Fibroblast of villous mesenchyme (primary cell): ENCODE results near the gene ZNF343. TPM values are rescaled to one million over a fixed set of nuclear protein-coding genes. Genes with fewer than 3 reads are reported as not detected.
"Not testable (repeated sequence)": the region's sequence is repeated elsewhere in the genome, so short reads cannot be mapped to it uniquely, and the experiment has no call there.

ENCODE experiments used
- DNase-seq: peaks from one replicate; pipeline ENCODE4 v3.0.0-alpha.2; 2010; ENCODE audit warnings: low read depth
- H3K4me3 ChIP-seq: 2 replicates; pipeline ENCODE4 v1.5.1; 2011; ENCODE audit warnings: low read depth, mild to moderate bottlenecking, low read length
- total RNA-seq: library from RNA; depleted of rRNA; stranded (reverse); fragments of >200 nt; gene quantifications from 2 replicates; pipeline ENCODE4 v1.2.3, GENCODE V29; 2012
- TF ChIP-seq, protein P1 (sequence below): IDR thresholded peaks from 2 replicates; pipeline ENCODE4 v1.5.1; 2012; ENCODE audit warnings: low read depth, mild to moderate bottlenecking, low read length; ENCODE audit not compliant: insufficient read depth

The ZNF343 gene
- total RNA-seq, 1 donor = 10.4 TPM

DNA sequence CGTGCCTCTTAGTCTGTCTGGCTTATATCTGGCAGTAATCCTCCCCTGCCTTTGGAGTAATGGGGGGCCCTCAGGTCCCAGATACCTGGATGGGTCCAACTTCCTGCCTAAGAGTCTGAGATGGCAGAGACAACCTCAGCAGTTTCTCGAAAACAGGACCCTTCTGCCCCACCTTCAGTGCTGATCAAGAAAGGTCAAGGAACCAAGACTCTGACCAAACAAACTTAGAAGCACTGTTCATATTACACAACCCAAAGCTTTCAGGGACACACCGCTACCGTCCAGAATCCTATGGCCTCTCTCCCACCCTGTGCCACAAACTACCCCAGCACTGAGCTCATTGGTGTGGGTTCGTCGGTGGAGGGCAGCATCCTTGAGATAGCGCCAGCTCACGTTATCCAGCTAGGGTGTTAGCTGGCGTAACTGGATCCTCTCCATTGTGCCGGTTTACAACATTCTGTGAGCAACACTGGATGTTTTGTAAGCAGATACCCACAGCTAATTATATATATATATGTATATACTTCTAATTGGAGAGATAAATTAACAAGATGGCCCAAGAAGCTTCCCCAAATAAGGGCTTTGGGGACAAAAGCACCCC, 20.1 kb upstream of the ZNF343 start:
- no peak overlapping the region for H3K4me3 ChIP-seq
- no peak for DNase-seq
- TF ChIP-seq, protein P1, sequence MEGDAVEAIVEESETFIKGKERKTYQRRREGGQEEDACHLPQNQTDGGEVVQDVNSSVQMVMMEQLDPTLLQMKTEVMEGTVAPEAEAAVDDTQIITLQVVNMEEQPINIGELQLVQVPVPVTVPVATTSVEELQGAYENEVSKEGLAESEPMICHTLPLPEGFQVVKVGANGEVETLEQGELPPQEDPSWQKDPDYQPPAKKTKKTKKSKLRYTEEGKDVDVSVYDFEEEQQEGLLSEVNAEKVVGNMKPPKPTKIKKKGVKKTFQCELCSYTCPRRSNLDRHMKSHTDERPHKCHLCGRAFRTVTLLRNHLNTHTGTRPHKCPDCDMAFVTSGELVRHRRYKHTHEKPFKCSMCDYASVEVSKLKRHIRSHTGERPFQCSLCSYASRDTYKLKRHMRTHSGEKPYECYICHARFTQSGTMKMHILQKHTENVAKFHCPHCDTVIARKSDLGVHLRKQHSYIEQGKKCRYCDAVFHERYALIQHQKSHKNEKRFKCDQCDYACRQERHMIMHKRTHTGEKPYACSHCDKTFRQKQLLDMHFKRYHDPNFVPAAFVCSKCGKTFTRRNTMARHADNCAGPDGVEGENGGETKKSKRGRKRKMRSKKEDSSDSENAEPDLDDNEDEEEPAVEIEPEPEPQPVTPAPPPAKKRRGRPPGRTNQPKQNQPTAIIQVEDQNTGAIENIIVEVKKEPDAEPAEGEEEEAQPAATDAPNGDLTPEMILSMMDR = no peak

DNA sequence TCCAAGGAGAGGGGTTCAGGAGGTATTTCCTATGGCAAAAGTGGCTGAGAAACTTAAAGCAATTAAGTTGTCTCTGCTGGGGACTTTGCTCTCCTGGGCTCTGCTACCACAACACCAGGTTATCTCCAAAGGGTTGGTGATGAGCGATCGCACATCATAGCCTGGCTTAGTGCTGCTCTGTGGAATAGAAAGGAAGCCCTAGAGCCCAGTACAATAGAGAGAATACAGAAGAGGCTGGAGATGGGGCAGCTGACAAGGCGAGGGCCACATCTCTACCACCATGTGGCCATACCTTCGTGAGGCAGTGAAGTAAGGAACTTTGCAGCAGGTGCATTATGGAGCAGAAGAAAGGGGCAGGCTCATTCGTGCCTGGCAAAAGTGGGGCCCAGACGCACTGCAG, 19.0 kb upstream of the ZNF343 start:
- TF ChIP-seq, protein P1 = no peak

DNA sequence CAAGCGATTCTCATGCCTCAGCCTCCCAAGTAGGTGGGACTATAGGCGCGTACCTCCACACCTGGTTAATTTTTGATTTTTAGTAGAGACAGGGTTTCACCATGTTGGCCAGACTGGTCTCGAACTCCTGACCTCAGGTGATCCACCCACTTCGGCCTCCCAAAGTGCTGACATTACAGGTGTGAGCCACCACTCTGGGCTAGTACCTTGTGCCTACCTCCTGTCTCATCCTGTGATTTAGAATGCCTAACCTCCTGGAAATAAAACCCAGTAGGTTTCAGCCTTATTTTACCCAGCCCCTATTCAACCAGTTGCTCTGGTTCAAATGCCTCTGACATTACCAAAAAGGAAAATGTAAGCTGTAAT, 17.5 kb upstream of the ZNF343 start:
- not testable (repeated sequence) for H3K4me3 ChIP-seq, DNase-seq

More for the DNA sequence above, 19.0 kb upstream of the ZNF343 start:
- no peak for DNase-seq
- H3K4me3 ChIP-seq = no peak overlapping the region

DNA sequence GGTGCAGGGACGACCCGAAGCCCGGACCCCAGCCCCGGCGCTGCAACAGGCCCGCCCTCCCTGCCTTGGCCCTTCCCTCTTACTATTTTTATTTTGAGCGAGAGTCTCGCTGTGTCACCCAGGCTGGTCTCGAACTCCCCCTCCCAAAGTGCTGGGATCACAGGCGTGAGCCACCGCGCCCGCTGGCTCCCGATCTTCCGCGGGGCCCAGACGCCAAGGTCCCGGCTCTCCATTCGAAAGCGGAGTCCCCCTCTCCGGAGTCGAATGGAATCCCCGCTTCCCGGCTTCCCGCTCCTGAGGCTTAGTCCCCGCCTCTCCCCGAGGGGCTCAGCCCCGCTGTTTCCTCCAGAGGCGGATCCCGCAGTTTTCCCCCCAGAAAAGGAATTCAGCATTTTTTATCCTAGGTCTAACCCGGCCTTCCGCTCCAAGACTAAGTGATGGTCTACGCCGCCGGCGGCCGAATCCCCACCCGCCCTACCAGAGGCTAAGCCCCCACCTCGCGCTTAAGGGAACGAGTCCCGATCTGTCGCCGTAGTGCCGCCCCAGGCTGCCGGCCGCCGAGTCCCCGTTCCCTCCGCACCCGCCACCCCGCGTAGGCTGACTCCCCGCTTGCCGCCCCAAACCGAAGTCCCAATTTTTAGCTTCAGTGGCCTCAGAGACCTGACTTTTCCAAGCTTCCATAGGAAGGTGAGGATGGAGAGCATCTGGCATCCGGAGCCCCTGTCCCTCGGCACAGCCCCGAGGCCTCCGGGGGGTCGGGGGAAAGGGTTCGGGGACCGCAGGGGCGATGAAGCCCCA, 16.2 kb upstream of the ZNF343 start:
- H3K4me3 ChIP-seq = peak overlapping the region; percentile 89
- TF ChIP-seq, protein P1 = no peak
- peak; percentile 45 for DNase-seq

DNA sequence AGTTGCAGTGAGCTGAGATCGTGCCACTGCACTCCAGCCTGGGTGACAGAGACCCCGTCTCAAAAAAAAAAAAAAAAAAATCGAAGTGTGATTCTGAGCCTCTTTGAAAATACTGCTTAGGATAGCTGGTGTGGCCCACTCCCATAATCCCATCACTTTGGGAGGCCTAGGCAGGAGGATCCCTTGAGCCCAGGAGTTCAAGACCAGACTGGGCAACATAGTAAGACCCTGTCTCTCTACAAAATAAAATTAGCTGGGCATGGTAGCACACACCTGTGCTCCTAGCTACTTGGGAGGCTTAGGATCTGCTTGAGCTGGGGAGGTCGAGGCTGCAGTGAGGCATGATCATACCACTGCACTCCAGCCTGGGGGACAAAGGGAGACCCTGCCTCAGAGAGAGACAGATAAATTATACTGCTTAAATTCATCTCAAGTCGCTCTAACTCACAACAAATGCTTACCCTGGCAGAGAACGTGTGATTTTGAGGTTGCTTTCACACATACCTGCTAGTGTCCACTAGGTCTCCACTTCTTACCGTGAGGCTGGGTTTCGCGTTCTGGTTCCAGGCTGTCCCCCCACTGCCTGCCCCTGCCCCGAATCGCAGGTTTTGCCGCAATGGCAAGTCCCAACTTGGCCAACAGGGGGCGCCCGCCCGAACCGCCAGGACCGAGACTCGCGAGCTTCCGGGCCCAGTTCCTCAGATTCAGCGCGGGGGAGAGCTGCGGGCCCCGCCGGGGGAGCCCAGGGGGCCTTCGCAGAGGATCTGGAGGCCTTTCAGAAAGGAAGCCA, 15.4 kb upstream of the ZNF343 start:
- DNase-seq = peak; percentile 78
- peak overlapping the region; percentile 89 for H3K4me3 ChIP-seq
- TF ChIP-seq, protein P1 = peak; percentile 91

DNA sequence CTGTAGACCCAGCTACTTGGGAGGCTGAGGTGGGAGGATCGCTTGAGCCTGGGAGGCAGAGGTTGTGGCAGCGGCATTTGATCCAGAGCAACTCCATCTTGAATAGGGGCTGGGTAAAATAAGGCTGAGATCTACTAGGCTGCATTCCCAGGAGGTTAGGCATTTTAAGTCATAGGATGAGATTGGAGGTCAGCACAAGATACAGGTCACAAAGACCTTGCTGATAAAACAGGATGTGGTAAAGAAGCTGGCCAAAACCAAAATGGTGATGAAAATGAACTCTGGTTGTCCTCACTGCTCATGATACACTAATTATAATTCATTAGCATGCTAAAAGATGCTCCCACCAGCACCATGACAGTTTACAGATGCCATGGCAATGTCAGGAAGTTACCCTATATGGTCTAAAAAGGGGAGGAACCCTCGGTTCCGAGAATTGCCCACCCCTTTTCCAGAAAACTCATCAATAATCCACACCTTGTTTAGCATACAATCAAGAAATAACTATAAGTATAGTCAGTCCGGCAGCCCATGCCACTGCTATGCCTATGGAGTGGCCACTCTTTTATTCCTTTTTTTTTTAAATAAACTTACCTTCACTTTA, 14.2 kb upstream of the ZNF343 start:
- H3K4me3 ChIP-seq, DNase-seq: not testable (repeated sequence)

DNA sequence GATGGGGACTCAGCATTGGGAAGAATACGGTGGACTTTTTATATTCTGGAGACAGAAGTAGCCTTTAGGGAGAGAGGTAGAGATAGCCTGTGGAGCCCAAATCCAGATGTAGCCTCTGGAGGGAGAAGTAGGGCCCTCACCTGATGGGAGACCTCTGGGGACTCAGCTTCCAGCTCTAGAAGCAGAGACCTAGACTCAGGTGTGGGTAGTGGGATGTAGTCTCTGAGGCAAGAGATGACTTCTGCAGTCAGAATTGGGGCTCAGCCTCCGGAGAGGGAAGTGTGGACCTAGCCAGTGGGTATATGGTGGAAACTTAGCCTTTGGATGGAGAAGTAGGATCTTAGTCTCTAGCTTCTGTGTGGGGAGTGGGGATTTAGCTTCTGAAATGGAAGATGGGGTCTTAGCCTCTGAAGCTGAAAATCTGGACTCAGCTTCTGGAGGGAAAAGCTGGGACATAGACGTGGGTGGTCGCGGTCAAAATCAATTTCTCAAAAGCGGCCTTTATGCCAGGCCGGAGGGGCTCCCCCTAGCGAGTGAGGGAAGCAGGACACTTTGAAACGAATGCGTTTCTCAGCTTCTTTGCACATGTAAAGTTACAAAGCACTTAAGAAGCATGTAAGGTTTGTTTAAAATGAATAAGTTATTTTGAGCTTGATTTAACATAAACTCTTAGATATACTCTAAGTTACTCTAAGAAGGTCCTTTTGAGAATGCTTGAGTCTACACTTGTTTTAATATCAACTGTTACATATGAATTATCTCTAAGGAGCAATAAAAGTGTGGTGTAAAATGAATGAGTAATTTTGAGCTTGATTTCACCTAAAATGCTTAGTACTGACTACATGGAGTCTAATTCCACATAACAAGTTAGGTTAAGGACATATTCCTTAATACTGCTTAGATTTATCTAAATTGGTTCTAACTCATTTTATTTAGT, 12.9 kb upstream of the ZNF343 start:
- TF ChIP-seq, protein P1 = peak; percentile 95
- no peak overlapping the region for H3K4me3 ChIP-seq
- peak; percentile 48 for DNase-seq
